CD4-positive, alpha-beta T cell treated with Interleukin-15 for 4 hours (primary cell): ENCODE results near the gene CCNL2.

Source experiments
- DNase-seq: peaks from one replicate; pipeline ENCODE4 v3.0.0-alpha.2; 2020; ENCODE audit warnings: low spot score

Gene CCNL2

DNA sequence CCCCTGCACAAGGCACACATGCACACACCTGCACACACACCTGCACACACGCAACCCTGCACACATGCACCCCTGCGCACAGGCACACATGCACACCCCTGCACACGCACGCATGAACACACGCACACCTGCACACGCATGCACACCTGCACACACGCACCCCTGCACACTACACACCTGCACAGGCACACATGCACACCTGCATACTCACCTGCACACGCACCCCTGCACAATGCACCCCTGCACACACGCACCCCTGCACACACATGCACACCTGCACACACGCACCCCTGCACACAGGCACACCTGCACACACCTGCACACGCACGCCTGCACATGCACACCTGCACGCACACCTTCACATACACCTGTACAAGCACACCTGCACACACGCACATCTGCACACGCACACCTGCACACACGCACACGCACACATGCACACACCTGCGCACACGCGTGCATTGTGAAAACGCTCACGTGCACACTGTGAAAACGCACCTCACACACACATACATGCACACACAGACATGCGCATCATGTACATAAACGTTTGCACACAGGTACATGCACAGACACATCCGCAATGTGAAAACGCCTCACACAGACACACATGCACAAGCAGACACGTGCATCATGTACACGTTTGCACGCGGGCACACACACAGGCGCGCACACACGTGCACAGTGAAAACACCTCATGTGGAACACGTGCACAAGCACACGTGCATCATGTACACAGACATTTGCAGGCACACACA is 58.2 kb downstream of the CCNL2 start:
- DNase-seq = no peak

DNA sequence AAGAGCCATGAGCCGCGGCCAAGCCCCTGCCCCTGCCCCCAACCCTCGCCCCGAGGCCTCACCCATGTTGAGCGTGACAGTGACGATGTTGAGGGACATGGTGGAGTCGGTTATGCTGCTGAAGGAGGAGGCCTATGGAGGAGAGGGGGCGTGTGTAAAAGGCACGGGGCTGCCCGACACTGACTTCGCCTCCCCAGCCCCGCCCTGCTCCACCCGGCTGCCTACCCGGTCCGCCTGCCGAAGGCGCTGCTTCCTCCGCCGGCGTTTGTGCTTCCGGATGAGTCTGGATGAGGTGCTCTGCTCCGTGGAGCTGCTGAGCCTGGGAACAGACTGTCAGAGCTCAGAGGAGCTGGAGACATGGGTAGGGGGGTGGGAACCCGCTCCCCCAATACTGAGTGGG is 59.0 kb downstream of the CCNL2 start:
- no peak for DNase-seq

GRCh38 chr1:1338278-1338677 is 60.9 kb downstream of the CCNL2 start:
- DNase-seq = no peak

- DNase-seq = no peak
Observed at GRCh38 chr1:1337793-1338147, 61.4 kb downstream of the CCNL2 start.

DNA sequence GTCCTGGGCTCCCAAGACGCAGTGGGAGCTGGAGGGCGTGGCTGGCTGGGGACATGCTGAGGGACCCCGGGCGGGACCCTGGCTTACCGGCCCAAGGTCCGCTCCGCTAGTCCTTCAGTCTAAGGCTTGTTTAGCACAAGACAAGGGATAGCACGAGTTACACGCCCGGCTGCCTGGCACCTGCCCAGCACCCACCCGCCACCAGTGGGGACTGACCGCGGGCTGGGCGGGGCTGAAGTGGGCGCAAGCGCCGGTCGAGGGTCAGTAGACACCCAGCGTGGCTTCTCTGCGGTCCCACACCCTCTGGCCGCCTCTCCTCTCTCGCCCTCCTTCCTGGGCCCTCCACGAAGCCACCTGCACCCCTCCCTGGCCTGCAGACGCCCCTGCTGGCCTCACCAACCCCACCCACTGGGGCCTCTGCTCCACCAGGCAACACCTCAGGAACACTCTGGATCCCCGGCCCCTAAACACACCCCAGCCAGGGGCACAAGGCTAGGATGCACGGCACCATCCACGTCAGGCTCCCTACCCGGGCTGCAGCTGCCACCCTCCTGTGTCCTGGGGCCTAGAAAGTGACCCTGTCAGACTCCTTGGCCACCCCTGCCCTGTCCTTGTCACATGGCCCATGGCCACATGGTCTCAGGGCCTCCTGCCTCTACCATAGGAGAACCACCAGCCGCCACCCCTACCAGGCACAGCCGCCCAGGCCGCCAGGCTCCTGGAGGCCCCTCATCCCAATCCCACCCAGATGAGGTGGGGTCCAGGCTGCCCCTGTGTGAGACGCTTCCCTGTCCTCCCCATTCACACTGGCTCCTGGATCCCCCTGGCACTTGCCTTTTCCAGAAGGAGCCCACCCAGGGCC is 62.0 kb downstream of the CCNL2 start:
- DNase-seq = no peak

GRCh38 chr1:1336446-1336845 is 62.7 kb downstream of the CCNL2 start:
- DNase-seq = no peak

DNA sequence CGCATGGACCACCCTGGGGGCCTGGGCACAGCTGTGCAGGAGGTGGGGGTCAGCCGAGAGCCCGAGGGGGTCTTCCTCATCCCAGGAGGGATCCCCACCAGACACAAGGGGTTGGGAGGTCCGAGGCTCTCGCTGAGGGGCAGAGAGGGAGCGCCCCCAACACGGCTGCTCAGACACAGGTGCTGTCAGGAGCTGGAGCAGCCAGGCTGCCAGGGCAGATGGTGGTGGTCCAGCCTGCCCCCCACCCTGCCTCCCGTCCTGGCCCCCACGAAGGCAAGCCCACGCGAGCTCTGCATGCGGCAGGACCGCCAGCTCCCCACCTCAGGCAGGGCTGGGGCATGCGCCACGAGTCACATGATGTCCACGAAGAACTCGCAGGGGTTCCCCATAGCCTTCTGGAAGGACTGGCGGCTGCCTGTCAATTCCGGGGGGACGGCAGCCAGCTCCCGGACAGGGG is 63.3 kb downstream of the CCNL2 start:
- DNase-seq = no peak
